Ovary (tissue), 9 donors: ENCODE data around the gene ASAP2. TPM values are rescaled to one million over a fixed set of nuclear protein-coding genes. Genes with fewer than 3 reads are reported as not detected.

Experiments
- DNase-seq, 5 donors: peaks; one replicate each; pipeline ENCODE4 v3.0.0-alpha.2; 2019 to 2020
- H3K27ac ChIP-seq, 2 donors: fragments of 200-600 bp; one replicate each; pipeline versions ENCODE4 v1.5.1 to v1.8.0; 2019 to 2022
- H3K27me3 ChIP-seq: fragments of 200-600 bp; one replicate; pipeline ENCODE4 v1.8.0; 2022
- H3K36me3 ChIP-seq: fragments of 200-600 bp; sonication (generic); one replicate; pipeline ENCODE4 v1.5.1; 2019
- H3K4me1 ChIP-seq: one replicate; pipeline ENCODE4 v1.8.1; 2013; ENCODE audit warnings: mild to moderate bottlenecking, moderate library complexity; ENCODE audit not compliant: insufficient read depth
- H3K4me3 ChIP-seq: fragments of 200-600 bp; sonication (generic); one replicate; pipeline ENCODE4 v1.5.1; 2017
- H3K9me3 ChIP-seq, 2 donors: fragments of 200-600 bp in 1 of 2; sonication (generic) in 1 of 2; one replicate each; pipeline versions ENCODE4 v1.5.1 to v1.8.1; 2013 to 2019; ENCODE audit warnings: mild to moderate bottlenecking in 1 of 2, moderate library complexity in 1 of 2
- EP300 ChIP-seq: sonication (generic); formaldehyde crosslinking; IDR thresholded peaks from one replicate; pipeline ENCODE4 v1.6.1; 2017; ENCODE audit warnings: antibody characterized with exemption
- POLR2A ChIP-seq: fragments of 450-650 bp; IDR thresholded peaks from one replicate; pipeline ENCODE4 v1.6.1; 2017; ENCODE audit warnings: antibody characterized with exemption, mild to moderate bottlenecking, moderate library complexity
- WGBS, 3 donors: extraction: QIAGEN DNeasy Blood & Tissue Kit in 1 of 3; methylation state at CpG; one replicate each; pipeline versions ENCODE4 v1.1.5 to v1.1.7; 2013 to 2017; 5-methylcytosine and 5-hydroxymethylcytosine counted together
- intact Hi-C, 4 donors: fragments of 100-400 bp; cut with DNase I; formaldehyde crosslinking; loops; one replicate each; pipeline versions ENCODE4 v1.11.0 to v1.15.1; 2022 to 2023
- polyA plus RNA-seq, 2 donors: library from polyadenylated mRNA; stranded (reverse); fragments of 200-250 nt in 1 of 2; fragments of 350-450 nt in 1 of 2; fragmentation: Illumina TruSeq in 1 of 2; extraction: RNeasy Lipid Tissue Mini Kit (QIAGEN cat#74804) in 1 of 2; gene quantifications; one replicate each; pipeline ENCODE4 v1.2.3, GENCODE V29; 2013 to 2014
- total RNA-seq, 7 donors: library from RNA; depleted of rRNA in 2 of 7; stranded (reverse); fragments of >200 nt in 2 of 7; fragmentation: NEBNext Ultra II Directional in 3 of 7; extraction: Animal tissue kit (Norgen Biotek cat#: 25700) in 3 of 7; gene quantifications; one replicate each; pipeline versions ENCODE4 v1.1.0 to v1.2.4, GENCODE V29; 2016 to 2023
- TF ChIP-seq, protein P1 (sequence below), 3 donors: fragments of 450-650 bp in 2 of 3; fragments of 200-600 bp in 1 of 3; IDR thresholded peaks; one replicate each; pipeline versions ENCODE4 v1.5.1 to v1.8.0; 2016 to 2022; ENCODE audit warnings: antibody characterized with exemption in 3 of 3, mild to moderate bottlenecking in 1 of 3
- donor health status: DM: no; HTN: no; CAD: no; lungs with moderate emphysema.
- donor health status: DM: no; HTN: no; CAD: no.
- donor health status: Bipolar disorder and iron deficiency.
- donor health status: DM: yes; HTN: yes; CAD: no.
- donor health status: DM: no; HTN: no; CAD: no.
- donor health status: DM: yes; HTN: yes; CAD: no.

Gene ASAP2
- total and polyA plus RNA-seq, 9 donors = 10.3 to 22.7 (median 15.5) TPM

DNA sequence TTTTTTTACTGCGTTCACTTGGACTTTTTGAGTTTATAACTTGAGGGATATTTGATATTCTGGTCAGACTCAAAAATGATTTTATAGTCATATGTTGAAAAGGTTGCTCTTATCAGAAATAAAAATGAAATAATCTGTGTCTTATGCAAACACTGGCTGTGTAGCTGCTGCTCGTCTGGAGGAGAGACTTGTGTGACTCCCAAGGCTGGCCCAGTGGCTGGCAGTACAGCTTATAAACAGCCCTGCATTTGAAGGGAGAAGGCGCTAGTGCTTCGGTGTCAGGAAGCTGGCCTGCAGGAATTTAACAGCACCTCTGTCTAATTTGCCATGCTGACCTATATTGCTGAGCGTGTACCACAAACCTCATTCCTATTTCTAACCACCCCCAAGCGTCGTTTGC lies 74.5 kb downstream of the ASAP2 start:
- H3K27ac ChIP-seq = no peak overlapping the region
- DNase-seq = no peak
- no peaks in the 10 kb centered on the region for H3K27me3 ChIP-seq
- TF ChIP-seq POLR2A = no peak
- TF ChIP-seq, protein P1, sequence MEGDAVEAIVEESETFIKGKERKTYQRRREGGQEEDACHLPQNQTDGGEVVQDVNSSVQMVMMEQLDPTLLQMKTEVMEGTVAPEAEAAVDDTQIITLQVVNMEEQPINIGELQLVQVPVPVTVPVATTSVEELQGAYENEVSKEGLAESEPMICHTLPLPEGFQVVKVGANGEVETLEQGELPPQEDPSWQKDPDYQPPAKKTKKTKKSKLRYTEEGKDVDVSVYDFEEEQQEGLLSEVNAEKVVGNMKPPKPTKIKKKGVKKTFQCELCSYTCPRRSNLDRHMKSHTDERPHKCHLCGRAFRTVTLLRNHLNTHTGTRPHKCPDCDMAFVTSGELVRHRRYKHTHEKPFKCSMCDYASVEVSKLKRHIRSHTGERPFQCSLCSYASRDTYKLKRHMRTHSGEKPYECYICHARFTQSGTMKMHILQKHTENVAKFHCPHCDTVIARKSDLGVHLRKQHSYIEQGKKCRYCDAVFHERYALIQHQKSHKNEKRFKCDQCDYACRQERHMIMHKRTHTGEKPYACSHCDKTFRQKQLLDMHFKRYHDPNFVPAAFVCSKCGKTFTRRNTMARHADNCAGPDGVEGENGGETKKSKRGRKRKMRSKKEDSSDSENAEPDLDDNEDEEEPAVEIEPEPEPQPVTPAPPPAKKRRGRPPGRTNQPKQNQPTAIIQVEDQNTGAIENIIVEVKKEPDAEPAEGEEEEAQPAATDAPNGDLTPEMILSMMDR (IDR thresholded peaks at IDR 0.05) = no peak
- no peak for TF ChIP-seq EP300
- WGBS, 3 donors = 80 to 86% (median 85%) methylated on average over 7 of the region's 7 CpGs
- no peaks in the 10 kb centered on the region for H3K36me3 ChIP-seq
- intact Hi-C loops = no loop called here
- H3K9me3 ChIP-seq = no peaks in the 10 kb centered on the region
- no peak overlapping the region for H3K4me3 ChIP-seq
- no peaks in the 10 kb centered on the region for H3K4me1 ChIP-seq

GRCh38 chr2:9282128-9283112 lies 75.8 kb downstream of the ASAP2 start:
- Histone ChIP-seq H3K4me1 (no peaks in the 10 kb centered on the region), H3K9me3 (no peaks in the 10 kb centered on the region), H3K36me3 (no peaks in the 10 kb centered on the region), H3K27me3 (no peaks in the 10 kb centered on the region), H3K4me3 (no peak overlapping the region), H3K27ac (no peak overlapping the region)
- TF ChIP-seq EP300 (no peak), POLR2A (no peak)
- TF ChIP-seq, protein P1 (IDR thresholded peaks at IDR 0.05) = no peak
- intact Hi-C loops = no loop called here
- WGBS, 3 donors = 85 to 90% (median 89%) methylated on average over 13 of the region's 13 CpGs
- no peak for DNase-seq

DNA sequence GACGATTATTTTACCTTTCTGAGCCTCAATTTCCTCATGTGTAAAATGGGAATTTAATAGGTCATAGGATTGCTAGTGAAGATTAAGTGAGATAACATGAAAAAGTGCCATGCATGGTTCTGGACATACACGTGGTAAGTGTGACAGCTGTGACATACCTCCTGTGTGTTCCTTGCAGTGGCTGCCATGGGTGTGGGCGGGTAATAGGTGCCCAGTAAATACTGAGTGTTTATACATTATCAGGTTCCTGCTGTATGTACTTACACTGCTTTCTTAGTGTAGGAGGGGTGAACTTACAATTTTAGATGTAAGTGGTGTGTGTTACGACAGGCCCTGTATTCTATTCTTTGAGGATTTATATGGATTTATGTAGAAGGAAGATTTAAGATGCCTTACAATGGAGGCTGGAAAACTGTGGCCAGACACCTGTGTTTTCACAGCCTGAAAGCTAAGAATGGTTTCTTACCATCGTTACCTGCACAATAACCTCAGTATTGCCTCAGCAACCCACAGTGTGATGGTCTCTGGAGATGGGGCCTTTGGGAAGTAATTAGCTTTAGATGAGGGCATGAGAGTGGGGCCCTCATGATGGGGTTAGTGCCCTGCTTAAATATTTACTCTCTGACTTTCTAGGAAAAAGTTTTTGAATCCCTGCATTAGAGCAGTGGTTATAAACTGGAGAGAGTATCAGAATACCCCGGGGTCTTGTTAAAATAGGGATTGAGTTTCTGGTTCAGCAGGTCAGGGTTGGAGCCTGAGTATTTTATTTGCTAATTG lies 78.1 kb downstream of the ASAP2 start:
- H3K4me1 ChIP-seq = no peaks in the 10 kb centered on the region
- no peaks in the 10 kb centered on the region for H3K27me3 ChIP-seq
- intact Hi-C loops = no loop called here
- TF ChIP-seq, protein P1 (IDR thresholded peaks at IDR 0.05) = no peak
- no peak for TF ChIP-seq POLR2A
- TF ChIP-seq EP300 = no peak
- 77 to 95% (median 94%) methylated on average over 6 of the region's 6 CpGs for WGBS, 3 donors
- H3K4me3 ChIP-seq = no peak overlapping the region
- H3K36me3 ChIP-seq = no peaks in the 10 kb centered on the region
- no peaks in the 10 kb centered on the region for H3K9me3 ChIP-seq
- DNase-seq = no peak
- H3K27ac ChIP-seq = no peak overlapping the region

DNA sequence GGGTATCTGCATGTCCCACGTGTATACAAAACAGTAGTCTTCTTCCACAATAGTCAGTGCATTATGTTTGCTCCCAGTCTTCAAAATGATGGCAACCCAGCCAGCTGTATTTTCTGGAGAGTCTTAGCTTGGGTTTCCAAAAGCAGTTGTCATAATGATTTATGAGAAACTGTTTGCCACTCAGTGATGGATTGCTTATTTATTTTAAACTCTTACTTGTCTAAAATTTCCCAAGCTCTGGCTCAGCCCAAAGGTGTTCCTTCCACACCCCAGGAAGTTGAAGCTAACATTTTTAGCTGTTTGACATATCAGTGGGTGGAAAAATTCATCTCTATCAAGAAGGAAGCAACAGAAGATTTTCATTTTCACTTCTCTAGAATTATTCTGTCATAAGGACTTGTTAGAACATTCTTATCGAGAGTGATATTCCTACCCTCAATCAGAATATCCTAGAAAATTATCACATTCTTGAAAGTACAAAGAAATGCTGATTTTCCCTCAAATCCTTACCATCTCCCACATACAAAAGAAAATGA lies 78.8 kb downstream of the ASAP2 start:
- Histone ChIP-seq H3K36me3 (no peaks in the 10 kb centered on the region), H3K9me3 (no peaks in the 10 kb centered on the region), H3K27me3 (no peaks in the 10 kb centered on the region), H3K27ac (no peak overlapping the region), H3K4me1 (no peaks in the 10 kb centered on the region), H3K4me3 (no peak overlapping the region)
- intact Hi-C loops = no loop called here
- TF ChIP-seq POLR2A (no peak), EP300 (no peak)
- TF ChIP-seq, protein P1 (IDR thresholded peaks at IDR 0.05) = no peak
- DNase-seq = no peak
- WGBS, 3 donors = 72 to 76% (median 74%) methylated on average over 2 of the region's 2 CpGs
